GM12878 (cell line): Measurements from ENCODE around the gene ING1. TPM values are rescaled to one million over a fixed set of nuclear protein-coding genes. Genes with fewer than 3 reads are reported as not detected.

Experiments used
- BACH1 ChIP-seq: fragments of 450-650 bp; IDR thresholded peaks from 2 replicates; pipeline ENCODE4 v1.6.1; 2017; ENCODE audit warnings: mild to moderate bottlenecking, borderline replicate concordance
- EED ChIP-seq: sonication (generic); IDR thresholded peaks from 2 replicates; pipeline ENCODE4 v1.6.1; 2016; ENCODE audit warnings: antibody characterized with exemption, low read depth
- HCFC1 ChIP-seq: fragments of 150-350 bp; IDR thresholded peaks from 2 replicates; pipeline ENCODE4 v1.6.1; 2014; ENCODE audit warnings: low read length
- IKZF2 ChIP-seq, 2 experiments: fragments of 450-650 bp; IDR thresholded peaks; 2 replicates each; pipeline ENCODE4 v1.6.1; 2017; ENCODE audit warnings: mild to moderate bottlenecking in 2 of 2, moderate library complexity in 2 of 2
- IRF4 ChIP-seq: IDR thresholded peaks from 2 replicates; pipeline ENCODE4 v1.6.1; 2011; ENCODE audit warnings: low read depth, low read length
- JUNB ChIP-seq: IDR thresholded peaks from 2 replicates; pipeline ENCODE4 v1.6.1; 2016; ENCODE audit warnings: antibody characterized with exemption, mild to moderate bottlenecking
- JUND ChIP-seq: IDR thresholded peaks from 2 replicates; pipeline ENCODE4 v1.6.1; 2012; ENCODE audit warnings: low read depth, mild to moderate bottlenecking, low read length, improper control_type of control experiment, moderate library complexity
- KDM1A ChIP-seq: fragments of 200-600 bp; sonication (generic); IDR thresholded peaks from 2 replicates; pipeline ENCODE4 v1.6.1; 2016; ENCODE audit warnings: borderline replicate concordance
- NFYA ChIP-seq: IDR thresholded peaks from 2 replicates; pipeline ENCODE4 v1.6.1; 2011; ENCODE audit warnings: low read depth, mild to moderate bottlenecking, low read length, improper control_type of control experiment, borderline replicate concordance
- NR2C1 ChIP-seq: fragments of 450-650 bp; IDR thresholded peaks from 2 replicates; pipeline ENCODE4 v1.6.1; 2017; ENCODE audit warnings: antibody characterized with exemption, mild to moderate bottlenecking, moderate library complexity
- NR2F1 ChIP-seq: fragments of 450-650 bp; conservative IDR thresholded peaks from 2 replicates; pipeline ENCODE4 v1.6.1; 2017; ENCODE audit warnings: mild to moderate bottlenecking
- NRF1 ChIP-seq: conservative IDR thresholded peaks from 2 replicates; pipeline ENCODE4 v1.6.1; 2011; ENCODE audit warnings: mild to moderate bottlenecking, low read depth, low read length, improper control_type of control experiment
- PAX5 ChIP-seq: IDR thresholded peaks from 2 replicates; pipeline ENCODE4 v1.6.1; 2011; ENCODE audit warnings: low read depth, low read length, borderline replicate concordance
- PAX8 ChIP-seq: fragments of 450-650 bp; IDR thresholded peaks from 2 replicates; pipeline ENCODE4 v1.6.1; 2017; ENCODE audit warnings: mild to moderate bottlenecking, moderate library complexity
- RB1 ChIP-seq: fragments of 450-650 bp; formaldehyde crosslinking; IDR thresholded peaks from 2 replicates; pipeline ENCODE4 v1.6.1; 2017; ENCODE audit warnings: mild to moderate bottlenecking, borderline replicate concordance
- SMC3 ChIP-seq: IDR thresholded peaks from 2 replicates; pipeline ENCODE4 v1.6.1; 2011; ENCODE audit warnings: low read length, improper control_type of control experiment, borderline replicate concordance
- SREBF1 ChIP-seq: IDR thresholded peaks from 2 replicates; pipeline ENCODE4 v1.6.1; 2012; ENCODE audit warnings: mild to moderate bottlenecking, low read length
- SREBF2 ChIP-seq: IDR thresholded peaks from 2 replicates; pipeline ENCODE4 v1.6.1; 2012; ENCODE audit warnings: mild to moderate bottlenecking, low read length
- SUPT20H ChIP-seq: IDR thresholded peaks from 2 replicates; pipeline ENCODE4 v1.6.1; 2011; ENCODE audit warnings: low read depth, mild to moderate bottlenecking, low read length, moderate library complexity, borderline replicate concordance; ENCODE audit not compliant: control insufficient read depth
- TAF1 ChIP-seq: IDR thresholded peaks from 2 replicates; pipeline ENCODE4 v1.6.1; 2011; ENCODE audit warnings: mild to moderate bottlenecking, low read depth, low read length, borderline replicate concordance
- TCF12 ChIP-seq: IDR thresholded peaks from 2 replicates; pipeline ENCODE4 v1.6.1; 2011; ENCODE audit warnings: low read depth, mild to moderate bottlenecking, low read length
- ZNF384 ChIP-seq: IDR thresholded peaks from 2 replicates; pipeline ENCODE4 v1.6.1; 2012; ENCODE audit warnings: low read depth, mild to moderate bottlenecking, low read length, improper control_type of control experiment, borderline replicate concordance
- polyA plus RNA-seq, 11 experiments: library from polyadenylated mRNA; depleted of rRNA in 4 of 11; unstranded in 6 of 11; stranded (reverse) in 5 of 11; fragments of >200 nt; fragmentation: Nextera tagmentation in 4 of 11; fragmentation: Illumina TruSeq in 1 of 11; extraction: Ambion mirVana in 4 of 11; extraction: Trizol in 1 of 11; gene quantifications; 1 replicate in 1 of 11; 2 replicates in 10 of 11; pipeline versions ENCODE4 v1.2.1 to v1.2.3, GENCODE V29; 2011 to 2016; ENCODE audit warnings: inconsistent platforms in 2 of 11, missing spikeins in 2 of 11, low read depth in 1 of 11
- total RNA-seq, 4 experiments: library from RNA; depleted of rRNA in 3 of 4; stranded (reverse); fragments of >200 nt in 3 of 4; fragmentation: Illumina TruSeq in 1 of 4; extraction: Trizol in 1 of 4; gene quantifications; 2 replicates each; pipeline versions ENCODE4 v1.2.1 to v1.2.3, GENCODE V29; 2013 to 2021
- TF ChIP-seq, protein P1 (sequence below): fragments of 450-650 bp; conservative IDR thresholded peaks from 2 replicates; pipeline ENCODE4 v1.6.1; 2017; ENCODE audit warnings: mild to moderate bottlenecking, moderate library complexity
- TF ChIP-seq, protein P2 (sequence below): fragments of 450-650 bp; formaldehyde crosslinking; IDR thresholded peaks from 2 replicates; pipeline ENCODE4 v1.4.0; 2022; ENCODE audit warnings: mild to moderate bottlenecking, moderate library complexity
- TF ChIP-seq, protein P3 (sequence below): IDR thresholded peaks from 2 replicates; pipeline ENCODE4 v1.6.1; 2012; ENCODE audit warnings: low read depth, low read length, improper control_type of control experiment
- TF ChIP-seq, protein P4 (sequence below): IDR thresholded peaks from 2 replicates; pipeline ENCODE4 v1.6.1; 2011; ENCODE audit warnings: borderline replicate concordance, low read depth, mild to moderate bottlenecking, moderate library complexity, mixed read lengths, low read length; ENCODE audit not compliant: insufficient read depth; ENCODE audit errors: extremely low read length

The ING1 gene
- total and polyA plus RNA-seq, 10 of the 15 experiments (the other 5 are each of a cell fraction or from before 2014, with no cell fraction given), result 1.3 to 20.4 (median 13.1) TPM

DNA sequence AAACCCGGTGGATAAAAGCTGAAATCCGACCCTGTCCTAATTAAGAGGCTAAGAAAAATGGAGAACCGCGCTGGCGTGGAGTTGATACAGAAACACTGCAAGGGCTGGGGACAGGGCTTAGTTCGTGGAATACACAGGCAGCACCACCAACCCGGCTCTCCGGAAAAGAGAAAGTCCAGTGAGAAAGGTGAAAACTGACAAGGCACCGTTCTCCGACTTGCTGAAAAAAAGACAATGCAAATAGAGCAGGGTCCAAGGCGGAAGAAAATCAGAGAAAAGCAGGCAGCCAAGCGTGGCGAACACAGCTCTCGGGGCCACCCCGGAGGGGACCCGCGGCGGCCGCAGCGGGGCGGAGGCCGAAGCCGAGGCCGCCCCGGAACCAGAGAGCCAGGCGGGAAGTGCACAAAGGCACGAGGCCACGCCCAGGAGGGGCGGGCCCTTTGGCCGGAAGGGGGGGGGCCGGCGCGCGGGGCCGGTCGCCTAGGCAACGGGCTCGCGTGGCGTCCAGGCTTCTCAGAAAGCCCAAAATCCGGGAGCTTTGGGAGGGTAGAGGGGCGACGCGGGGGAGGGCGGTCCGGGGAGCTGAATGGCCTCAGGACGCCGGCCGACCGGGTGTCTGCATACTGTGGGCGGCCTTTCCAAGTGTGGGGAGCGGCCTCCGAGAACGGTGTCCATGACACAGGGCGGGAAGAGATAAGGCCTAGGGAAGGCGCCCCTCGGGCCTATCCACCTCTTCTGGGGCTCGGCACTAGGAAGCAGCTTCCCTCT lies 1.2 kb upstream of the ING1 start (continued):
- peak; percentile 24; the same call in 1 of the 2 replicates for TF ChIP-seq TCF12
- TF ChIP-seq, protein P1, sequence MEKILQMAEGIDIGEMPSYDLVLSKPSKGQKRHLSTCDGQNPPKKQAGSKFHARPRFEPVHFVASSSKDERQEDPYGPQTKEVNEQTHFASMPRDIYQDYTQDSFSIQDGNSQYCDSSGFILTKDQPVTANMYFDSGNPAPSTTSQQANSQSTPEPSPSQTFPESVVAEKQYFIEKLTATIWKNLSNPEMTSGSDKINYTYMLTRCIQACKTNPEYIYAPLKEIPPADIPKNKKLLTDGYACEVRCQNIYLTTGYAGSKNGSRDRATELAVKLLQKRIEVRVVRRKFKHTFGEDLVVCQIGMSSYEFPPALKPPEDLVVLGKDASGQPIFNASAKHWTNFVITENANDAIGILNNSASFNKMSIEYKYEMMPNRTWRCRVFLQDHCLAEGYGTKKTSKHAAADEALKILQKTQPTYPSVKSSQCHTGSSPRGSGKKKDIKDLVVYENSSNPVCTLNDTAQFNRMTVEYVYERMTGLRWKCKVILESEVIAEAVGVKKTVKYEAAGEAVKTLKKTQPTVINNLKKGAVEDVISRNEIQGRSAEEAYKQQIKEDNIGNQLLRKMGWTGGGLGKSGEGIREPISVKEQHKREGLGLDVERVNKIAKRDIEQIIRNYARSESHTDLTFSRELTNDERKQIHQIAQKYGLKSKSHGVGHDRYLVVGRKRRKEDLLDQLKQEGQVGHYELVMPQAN, result peak; percentile 97
- no peak for TF ChIP-seq SMC3
- peak; percentile 86 for TF ChIP-seq NR2C1
- TF ChIP-seq SREBF1, result no peak; the same call in 1 of the 2 replicates
- TF ChIP-seq SREBF2, result no peak
- TF ChIP-seq NR2F1, result peak; percentile 71
- no peak for TF ChIP-seq ZNF384
- TF ChIP-seq KDM1A, result no peak
- peak; percentile 41; the same call in 1 of the 2 replicates for TF ChIP-seq HCFC1
- no peak for TF ChIP-seq NFYA
- TF ChIP-seq JUNB, result no peak
- no peak for TF ChIP-seq NRF1
- no peak for TF ChIP-seq JUND
- TF ChIP-seq TAF1, result peak; percentile 83; the same call in 1 of the 2 replicates
- TF ChIP-seq, protein P2, sequence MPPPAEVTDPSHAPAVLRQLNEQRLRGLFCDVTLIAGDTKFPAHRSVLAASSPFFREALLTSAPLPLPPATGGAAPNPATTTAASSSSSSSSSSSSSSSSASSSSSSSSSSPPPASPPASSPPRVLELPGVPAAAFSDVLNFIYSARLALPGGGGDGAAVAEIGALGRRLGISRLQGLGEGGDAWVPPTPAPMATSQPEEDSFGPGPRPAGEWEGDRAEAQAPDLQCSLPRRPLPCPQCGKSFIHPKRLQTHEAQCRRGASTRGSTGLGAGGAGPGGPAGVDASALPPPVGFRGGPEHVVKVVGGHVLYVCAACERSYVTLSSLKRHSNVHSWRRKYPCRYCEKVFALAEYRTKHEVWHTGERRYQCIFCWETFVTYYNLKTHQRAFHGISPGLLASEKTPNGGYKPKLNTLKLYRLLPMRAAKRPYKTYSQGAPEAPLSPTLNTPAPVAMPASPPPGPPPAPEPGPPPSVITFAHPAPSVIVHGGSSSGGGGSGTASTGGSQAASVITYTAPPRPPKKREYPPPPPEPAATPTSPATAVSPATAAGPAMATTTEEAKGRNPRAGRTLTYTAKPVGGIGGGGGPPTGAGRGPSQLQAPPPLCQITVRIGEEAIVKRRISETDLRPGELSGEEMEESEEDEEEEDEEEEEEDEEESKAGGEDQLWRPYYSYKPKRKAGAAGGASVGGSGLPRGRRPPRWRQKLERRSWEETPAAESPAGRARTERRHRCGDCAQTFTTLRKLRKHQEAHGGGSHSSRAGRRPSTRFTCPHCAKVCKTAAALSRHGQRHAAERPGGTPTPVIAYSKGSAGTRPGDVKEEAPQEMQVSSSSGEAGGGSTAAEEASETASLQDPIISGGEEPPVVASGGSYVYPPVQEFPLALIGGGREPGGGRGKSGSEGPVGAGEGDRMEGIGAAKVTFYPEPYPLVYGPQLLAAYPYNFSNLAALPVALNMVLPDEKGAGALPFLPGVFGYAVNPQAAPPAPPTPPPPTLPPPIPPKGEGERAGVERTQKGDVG (CRISPR knock-in tag), result no peak
- TF ChIP-seq SUPT20H, result no peak
- no peak for TF ChIP-seq EED
- TF ChIP-seq BACH1, result peak; percentile 31; the same call in 1 of the 2 replicates
- TF ChIP-seq, protein P3, sequence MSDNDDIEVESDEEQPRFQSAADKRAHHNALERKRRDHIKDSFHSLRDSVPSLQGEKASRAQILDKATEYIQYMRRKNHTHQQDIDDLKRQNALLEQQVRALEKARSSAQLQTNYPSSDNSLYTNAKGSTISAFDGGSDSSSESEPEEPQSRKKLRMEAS, result peak; percentile 31; the same call in 1 of the 2 replicates
- TF ChIP-seq RB1, result peak; percentile 47; the same call in 1 of the 2 replicates
- TF ChIP-seq IRF4, result no peak
- TF ChIP-seq PAX5, result peak; percentile 100
- TF ChIP-seq IKZF2 (IDR thresholded peaks at IDR 0.05), result no peak
- TF ChIP-seq, protein P4, sequence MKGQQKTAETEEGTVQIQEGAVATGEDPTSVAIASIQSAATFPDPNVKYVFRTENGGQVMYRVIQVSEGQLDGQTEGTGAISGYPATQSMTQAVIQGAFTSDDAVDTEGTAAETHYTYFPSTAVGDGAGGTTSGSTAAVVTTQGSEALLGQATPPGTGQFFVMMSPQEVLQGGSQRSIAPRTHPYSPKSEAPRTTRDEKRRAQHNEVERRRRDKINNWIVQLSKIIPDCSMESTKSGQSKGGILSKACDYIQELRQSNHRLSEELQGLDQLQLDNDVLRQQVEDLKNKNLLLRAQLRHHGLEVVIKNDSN, result no peak
- 0 out of 2 replicates have a peak, but pooled peaks have one; percentile 75 for TF ChIP-seq PAX8
